Stimulated activated CD8-positive, alpha-beta memory T cell treated with anti-CD3 and anti-CD28 coated beads, Interleukin-2, amount 100 ng/mL, for 1 hour (primary cell): ENCODE results near the gene RHCG.

Experiments
- DNase-seq, 2 donors: peaks; one replicate each; pipeline ENCODE4 v3.0.0-alpha.2; 2020; ENCODE audit warnings: low read depth in 2 of 2

RHCG gene

DNA sequence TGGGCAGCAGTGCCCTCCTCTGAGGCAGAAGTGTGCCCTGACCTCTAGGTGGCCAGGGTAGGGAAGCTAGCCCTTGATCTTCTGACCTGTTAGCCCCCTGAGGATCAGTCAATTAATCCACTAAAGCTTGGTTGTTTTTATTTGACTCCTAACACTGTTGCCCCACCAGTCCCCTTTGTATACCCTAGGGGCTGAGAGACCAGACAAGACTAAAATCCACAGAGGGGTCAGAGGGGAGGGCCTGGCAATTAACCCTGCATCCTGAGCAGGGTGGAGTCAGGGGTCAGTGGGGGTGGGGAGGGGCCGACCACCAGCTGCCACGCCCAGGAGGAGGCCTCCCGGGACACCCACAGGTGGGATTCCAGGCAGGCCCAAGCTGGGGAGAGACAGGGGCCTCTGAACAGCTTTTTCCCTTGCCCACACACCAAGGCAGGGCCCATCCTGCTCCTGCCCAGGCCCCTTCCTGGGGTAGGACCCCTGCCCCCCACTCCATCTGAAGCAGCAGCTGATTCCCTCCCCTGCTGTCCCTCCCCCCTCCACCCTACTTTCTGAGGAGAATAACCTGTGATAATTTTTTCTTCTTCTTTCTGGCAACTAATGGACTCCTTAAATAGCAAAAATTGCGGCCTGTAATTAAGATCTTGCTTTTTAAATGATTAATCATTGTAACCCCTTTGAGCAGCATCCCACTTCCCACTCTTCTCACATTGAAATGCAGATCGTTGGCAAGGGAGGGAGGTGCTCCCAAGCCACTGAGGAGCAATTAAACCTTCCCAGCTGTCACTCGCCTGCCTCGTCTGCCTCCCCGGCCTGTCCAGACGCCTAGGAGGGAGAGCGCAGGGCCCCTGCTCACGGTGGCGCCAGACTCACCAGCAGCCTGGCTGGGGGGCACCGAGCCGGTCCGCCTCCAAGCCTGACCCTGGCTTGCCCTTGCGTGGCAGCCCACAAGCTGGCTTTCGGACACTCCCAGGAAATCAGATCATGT lies 51.9 kb downstream of the RHCG start:
- no peak for DNase-seq

DNA sequence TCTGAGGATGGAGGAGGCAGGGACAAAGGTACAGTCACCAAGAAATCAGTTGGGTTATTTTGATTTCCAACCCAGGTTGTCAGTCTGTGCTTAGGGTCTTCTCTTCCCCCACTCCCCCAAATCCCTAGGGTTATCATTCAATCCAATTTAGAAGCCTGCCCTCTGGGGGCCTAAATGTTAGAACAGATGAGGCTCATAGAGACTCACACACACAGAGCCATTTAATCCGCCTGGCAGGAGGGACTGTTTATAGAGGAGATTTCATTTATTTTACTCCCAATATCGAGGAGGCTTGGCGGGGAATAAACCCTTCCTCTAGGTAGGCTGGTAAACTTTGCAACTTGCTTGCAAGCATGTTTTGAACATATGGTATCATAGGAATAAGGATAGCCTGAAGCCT lies 52.8 kb downstream of the RHCG start:
- no peak for DNase-seq

DNA sequence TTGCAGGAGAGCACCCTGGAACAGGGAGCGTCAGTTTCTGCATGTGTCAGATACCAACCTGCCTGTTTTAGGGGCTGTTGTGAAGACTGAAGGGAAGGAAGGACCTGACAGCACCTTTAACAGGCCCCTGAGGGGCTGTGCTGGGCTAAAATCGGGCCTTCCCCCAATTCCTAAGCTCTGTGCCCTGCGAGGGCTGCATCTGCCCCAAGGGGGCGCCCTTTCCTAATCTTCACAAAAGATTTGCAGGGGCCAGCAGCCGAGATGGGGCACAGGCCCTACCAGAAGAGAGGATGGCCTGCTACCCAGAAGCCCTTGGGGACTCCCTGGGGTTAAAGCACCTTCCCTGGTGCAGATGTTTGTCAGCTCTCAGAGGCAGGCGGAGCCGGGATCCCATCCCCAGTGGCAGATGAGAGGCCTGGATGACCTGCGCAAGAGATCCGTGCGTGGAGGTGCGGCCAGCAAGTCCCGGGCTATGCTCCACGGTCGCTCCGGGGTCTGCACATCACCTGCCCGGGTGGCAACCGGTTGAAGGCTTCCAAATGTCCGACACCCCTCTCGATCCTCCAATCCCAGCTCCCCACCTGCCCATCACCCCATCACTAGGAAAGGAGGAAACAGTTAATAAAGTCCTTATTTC lies 53.6 kb downstream of the RHCG start:
- no peak for DNase-seq

DNA sequence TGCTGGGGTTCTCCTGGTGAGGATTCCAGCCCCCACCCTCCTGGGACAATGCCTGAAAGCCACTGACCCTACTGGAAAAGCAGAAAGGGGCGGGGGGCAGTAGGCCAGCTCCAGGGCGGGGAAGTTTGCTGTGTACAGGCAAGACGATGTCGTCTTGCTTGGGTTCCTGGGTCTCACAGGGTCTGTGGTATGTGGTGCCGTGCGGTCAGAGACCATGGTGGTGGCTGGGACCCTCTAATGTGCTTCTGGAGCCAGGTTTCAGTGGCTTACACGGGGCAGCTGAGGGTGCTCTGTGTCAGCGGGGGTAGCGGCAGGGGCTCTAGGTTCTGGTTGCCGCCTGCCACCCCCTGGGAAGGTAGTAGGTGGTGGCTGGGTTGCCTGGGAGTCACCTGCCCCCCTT lies 54.2 kb downstream of the RHCG start:
- DNase-seq, result no peak

DNA sequence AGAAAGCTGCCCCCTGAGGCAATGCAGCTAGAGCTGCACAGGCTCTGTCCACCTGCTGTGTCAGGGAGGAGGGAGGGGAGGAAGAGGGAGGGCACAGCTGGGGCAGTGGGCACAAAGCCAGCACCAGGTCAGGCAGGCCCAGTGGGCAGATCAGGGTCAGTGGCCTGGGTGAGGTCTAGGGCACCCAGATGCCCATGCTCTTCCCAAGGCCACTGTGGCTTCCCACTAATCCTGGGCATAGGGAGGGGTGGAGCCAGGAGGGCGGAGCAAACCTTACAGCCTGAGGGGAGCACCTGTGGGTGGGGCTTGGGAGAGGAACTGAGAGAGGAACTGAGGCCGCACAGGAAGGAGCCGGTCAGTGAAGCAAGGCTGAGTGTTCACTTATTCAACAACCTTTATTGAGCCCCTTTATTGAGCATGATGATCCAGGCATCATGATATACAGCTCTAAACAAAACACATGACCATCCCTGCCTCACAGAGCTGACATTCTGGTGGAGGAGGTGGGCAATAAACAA lies 55.0 kb downstream of the RHCG start:
- DNase-seq, result no peak

DNA sequence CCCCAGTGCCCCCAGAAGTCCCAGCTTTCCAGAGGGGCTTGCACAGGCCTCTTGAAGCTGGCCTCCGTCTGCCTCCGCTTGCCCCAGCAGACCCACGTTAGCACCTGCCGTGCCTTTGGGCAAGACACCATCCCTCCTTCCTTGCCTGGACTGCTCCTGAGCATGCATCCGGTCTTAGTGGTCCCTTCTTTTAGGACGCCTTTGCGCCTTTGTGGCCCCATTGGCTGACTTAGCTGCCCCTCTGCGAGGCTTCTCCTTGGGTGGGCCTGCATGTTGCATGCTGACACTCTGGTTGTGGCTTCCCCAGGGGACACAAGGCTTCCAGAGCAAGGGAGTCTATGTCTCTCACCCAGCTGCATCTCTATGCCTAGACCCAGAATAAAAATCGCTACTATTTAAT lies 56.6 kb downstream of the RHCG start:
- DNase-seq, result no peak

DNA sequence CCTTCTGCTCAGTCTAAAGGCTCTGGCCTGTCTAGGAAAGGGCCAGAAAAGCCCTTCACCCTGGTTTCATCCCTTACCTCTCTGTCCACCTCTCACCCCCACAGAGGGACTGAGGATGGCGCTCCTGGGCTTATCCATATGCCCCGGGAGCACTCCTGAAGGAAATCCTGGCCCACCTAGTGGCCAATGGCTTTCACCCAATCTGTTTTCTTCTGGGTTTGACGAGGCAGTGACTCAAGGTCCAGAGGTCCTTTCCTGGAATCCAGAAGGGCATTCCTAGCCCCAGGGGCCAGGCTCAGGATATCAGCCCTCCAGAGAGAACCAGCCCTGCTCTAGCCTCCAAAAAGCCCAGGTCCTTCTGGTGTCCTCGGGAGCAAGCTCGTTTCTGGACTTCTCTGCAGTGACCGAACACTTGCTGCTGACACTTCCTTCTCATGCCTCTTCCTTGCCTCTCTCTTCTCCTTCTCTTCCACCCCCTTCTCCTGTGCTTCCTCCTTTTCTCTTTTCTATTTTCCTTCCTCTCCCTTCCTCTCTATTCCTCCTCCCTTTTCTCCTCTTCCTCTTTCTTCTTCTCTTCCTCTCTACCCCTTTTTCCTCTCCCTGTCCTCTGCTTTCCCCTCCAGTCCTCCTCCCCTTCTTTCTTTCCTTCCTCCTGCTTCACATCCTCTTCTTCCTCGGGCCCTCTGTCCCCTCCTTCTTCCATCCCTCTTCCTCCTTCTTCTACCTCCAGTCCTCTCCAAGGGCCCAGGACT lies 59.6 kb downstream of the RHCG start:
- no peak for DNase-seq

DNA sequence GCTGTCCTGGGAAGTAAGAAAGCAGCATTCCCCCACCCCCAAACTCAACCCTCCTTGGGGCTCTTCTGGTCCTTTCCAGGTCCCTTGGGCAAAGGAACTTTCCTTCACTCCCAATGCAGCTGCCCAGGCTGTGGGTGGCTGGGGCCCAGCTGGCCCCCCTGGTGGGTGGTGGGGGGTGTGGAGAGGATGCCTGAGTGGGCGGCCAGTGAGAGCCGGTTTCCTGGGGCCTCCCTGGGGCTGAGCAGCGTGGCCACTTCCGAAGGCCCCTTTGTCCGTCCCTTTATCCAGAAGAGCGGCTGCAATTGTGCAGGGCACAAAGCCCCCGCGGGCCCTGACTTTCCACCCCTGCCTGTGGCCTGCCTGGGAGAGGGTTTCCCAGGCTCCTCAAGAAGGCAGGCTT lies 61.0 kb downstream of the RHCG start:
- DNase-seq, result no peak

DNA sequence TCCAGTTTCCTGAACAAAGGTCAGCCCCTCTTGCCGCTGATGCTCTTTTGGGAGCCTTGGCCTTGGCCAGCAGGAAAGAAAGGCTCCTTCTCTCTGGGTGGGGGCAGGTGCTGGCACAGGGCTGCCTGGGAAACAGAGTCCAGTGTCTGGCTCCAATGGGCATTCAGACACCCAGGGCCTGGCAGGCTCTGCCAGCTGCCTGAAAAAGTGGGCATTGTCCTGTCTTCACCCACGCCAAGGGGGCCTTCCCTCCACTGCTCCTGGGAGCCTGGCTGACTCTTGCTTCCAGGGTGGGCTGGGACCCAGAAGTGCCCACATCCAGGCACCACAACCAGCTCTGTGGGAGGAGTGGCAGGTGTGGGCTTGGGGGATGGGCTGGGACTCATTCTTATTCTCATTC lies 62.7 kb downstream of the RHCG start:
- no peak for DNase-seq

DNA sequence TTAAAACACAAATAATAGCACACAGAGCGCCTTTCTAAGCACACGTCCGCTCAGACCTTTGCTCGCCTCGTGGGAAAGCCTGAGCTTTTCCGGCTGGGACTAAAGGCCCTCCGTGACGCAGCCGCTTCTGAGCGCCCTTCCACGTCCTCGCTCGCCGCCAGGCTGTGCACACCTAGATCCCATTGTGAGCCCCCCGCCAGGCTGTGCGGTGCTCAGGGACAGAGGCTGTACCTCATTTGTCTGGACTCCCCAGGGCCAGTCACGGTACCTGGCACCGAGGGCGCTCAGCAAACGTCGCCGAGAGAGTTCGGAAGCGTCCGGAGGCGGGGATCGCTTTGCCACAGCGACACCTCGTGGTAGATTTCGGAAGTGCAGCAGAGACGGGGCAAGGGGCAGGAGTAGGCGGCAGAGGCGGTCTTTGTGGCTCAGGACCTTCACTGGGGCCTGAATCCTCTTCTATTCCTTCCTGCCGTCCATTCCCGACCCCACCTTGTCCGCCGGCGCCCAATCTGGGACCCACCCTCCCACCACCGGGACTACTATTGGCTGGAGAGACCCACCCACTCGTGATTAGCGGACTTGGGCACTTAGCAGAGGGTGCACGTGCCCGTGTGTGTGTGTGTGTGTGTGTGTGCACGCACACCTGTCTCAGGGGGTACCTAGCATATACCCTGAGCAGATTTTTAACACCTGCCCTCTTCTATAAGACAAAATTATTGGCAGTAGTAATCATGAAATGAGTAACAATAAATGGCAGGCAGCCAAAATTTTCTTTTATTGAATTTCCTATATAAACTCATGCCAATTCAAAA lies 65.6 kb downstream of the RHCG start:
- DNase-seq, result peak; percentile 80 to 81

DNA sequence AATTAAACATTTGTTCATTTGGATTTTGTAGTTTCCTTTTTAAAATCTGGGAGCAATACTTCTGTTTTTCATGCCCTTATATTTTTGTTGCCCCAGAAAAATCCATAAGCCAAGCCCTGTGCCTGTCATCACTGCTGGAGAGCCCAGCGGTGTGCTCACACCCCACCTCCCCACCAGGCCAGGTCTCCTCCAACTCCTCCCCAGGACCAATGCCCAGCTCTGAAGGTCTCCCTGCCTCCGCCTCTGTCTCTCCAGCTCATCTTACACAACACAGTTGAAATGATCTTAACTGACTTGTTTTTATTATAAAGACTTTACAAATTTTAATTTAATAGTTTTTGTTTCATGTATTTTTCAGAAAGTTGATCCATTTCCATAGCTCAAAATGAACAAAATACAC lies 66.4 kb downstream of the RHCG start:
- DNase-seq, result no peak

DNA sequence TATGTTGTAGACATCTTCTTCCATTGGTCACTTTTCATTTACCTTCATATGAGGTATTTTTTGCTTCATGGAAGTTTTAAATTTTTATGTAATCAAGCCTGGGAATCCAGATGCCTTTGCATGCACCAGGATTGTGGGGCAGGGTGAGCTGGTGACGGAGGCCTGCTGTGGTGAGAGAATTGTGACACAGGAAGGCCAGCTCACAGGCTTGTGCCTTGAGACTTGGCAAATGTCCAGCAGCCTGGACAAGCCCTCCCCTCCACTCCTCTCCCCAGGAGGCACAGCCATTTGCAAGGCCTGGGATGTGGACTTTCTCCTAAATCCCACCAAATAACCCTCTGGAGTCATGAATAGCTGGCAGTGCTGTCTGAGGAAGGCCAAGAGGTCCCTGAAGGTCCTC lies 67.4 kb downstream of the RHCG start:
- DNase-seq, result no peak

DNA sequence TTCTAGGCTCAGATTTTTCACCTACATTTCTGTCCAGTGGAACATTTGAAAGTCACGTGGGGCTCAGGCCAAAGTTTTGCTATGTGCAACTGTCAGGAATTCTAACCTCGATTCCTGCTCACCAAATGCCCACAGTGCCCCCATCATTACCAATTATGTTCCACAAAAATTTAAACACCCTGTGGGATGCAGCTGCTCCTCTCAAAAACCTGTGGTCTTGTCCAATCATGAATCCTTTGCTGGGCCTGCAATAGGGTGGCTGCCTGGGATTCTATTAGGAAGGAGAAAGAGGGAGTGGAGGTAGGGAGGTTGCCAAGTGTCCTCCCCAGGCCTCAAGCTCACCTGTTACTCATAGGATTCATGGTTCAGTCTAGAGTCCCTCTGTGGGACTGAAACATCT lies 68.1 kb downstream of the RHCG start:
- DNase-seq, result no peak

DNA sequence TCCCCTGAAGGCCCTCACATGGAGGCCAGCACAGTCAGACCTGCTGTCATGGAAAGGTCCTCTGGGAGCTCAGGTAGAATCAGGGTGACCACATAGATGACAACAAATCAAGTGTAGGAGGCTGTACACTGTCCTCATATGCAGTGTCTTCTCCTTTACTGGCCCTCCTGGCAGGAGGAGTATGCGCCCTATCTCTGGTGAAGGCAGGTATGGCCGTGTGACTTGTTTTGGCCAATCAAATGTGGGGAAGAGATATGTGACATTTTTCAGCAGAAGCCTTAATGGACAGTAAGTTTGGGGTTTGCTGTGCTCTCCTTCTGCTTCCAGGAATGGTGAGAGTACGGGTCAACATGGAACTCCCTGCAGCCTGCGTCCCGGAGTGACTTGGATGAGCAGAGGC lies 69.9 kb downstream of the RHCG start:
- no peak for DNase-seq

DNA sequence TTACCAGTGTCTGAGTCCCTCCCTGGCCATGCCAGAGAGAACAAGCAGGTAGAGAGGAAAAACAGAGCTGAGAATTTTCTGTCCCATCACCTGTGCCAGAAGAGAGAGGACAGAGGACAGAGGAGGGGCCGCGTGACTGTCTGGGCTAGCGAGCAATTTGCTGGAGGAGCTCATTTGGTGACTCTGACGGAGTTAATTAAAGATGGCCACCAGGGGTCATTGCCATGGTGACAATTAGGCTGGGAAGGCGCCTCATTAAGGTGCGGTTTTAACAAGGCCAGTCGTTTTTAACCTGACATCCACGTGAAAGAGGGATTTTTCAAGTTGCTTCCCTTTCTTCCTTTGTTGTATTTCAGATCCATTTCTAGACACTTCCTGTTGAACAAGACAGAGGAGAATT lies 72.4 kb downstream of the RHCG start:
- DNase-seq, result no peak
